ENCODE measurements around the gene PLAAT5. TPM values are rescaled to one million over a fixed set of nuclear protein-coding genes. Genes with fewer than 3 reads are reported as not detected.

PLAAT5 gene
- total and polyA plus RNA-seq, 2 of the 4 experiments (the other 2 are of a cell fraction) = not detected

DNA sequence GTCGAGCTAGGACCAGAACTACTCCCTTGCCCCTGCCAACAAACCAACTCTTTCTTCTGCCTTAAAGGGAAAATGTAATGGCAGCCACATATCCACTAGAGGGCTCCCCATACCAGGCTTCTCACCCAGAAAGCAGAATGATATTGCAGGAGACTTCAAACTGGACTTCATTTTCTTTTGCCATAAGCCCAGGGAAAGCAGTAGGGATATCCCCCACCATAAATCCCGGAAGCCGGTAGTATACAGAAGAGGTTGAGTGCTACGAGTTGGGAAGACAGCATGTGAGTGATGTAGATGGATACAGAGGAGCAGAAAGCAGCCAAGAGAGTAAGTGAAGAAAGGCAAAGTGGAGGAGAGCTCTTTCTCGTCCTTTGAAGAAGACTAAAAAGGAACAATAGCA, 12.1 kb downstream of the PLAAT5 start:
- ATAC-seq (ENCODE audit: low read depth) = peak; percentile 97
- H3K4ac ChIP-seq (ENCODE audit: low read depth, low read length) = no peak overlapping the region
- H3K9me3 ChIP-seq (ENCODE audit: control insufficient read depth, insufficient read depth, low read length) = no peaks in the 10 kb centered on the region
- H3K27me3 ChIP-seq (ENCODE audit: control insufficient read depth, insufficient read depth, low read length) = peaks cover 3% of the 10 kb centered on the region
- H3K4me2 ChIP-seq (ENCODE audit: low read depth, low read length) = no peak overlapping the region
- H3K9ac ChIP-seq (ENCODE audit: low read depth, low read length) = no peak overlapping the region
- peak; percentile 75 for DNase-seq
- no peak overlapping the region for H4K91ac ChIP-seq (ENCODE audit: insufficient read depth, low read depth, low read length)
- H2BK5ac ChIP-seq (ENCODE audit: low read depth, low read length, poor library complexity, severe bottlenecking) = no peak overlapping the region
- TF ChIP-seq, protein P1, sequence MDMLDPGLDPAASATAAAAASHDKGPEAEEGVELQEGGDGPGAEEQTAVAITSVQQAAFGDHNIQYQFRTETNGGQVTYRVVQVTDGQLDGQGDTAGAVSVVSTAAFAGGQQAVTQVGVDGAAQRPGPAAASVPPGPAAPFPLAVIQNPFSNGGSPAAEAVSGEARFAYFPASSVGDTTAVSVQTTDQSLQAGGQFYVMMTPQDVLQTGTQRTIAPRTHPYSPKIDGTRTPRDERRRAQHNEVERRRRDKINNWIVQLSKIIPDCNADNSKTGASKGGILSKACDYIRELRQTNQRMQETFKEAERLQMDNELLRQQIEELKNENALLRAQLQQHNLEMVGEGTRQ (IDR thresholded peaks at IDR 0.05; ENCODE audit: low read depth, low read length) = no peak
- TF ChIP-seq, protein P2, sequence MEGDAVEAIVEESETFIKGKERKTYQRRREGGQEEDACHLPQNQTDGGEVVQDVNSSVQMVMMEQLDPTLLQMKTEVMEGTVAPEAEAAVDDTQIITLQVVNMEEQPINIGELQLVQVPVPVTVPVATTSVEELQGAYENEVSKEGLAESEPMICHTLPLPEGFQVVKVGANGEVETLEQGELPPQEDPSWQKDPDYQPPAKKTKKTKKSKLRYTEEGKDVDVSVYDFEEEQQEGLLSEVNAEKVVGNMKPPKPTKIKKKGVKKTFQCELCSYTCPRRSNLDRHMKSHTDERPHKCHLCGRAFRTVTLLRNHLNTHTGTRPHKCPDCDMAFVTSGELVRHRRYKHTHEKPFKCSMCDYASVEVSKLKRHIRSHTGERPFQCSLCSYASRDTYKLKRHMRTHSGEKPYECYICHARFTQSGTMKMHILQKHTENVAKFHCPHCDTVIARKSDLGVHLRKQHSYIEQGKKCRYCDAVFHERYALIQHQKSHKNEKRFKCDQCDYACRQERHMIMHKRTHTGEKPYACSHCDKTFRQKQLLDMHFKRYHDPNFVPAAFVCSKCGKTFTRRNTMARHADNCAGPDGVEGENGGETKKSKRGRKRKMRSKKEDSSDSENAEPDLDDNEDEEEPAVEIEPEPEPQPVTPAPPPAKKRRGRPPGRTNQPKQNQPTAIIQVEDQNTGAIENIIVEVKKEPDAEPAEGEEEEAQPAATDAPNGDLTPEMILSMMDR (conservative IDR thresholded peaks at IDR 0.05; ENCODE audit: low read depth, low read length) = peak; percentile 95
- TF ChIP-seq, protein P3, sequence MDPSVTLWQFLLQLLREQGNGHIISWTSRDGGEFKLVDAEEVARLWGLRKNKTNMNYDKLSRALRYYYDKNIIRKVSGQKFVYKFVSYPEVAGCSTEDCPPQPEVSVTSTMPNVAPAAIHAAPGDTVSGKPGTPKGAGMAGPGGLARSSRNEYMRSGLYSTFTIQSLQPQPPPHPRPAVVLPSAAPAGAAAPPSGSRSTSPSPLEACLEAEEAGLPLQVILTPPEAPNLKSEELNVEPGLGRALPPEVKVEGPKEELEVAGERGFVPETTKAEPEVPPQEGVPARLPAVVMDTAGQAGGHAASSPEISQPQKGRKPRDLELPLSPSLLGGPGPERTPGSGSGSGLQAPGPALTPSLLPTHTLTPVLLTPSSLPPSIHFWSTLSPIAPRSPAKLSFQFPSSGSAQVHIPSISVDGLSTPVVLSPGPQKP (IDR thresholded peaks at IDR 0.05; ENCODE audit: borderline replicate concordance, low read depth, low read length) = no peak
- no peak for TF ChIP-seq FOS (IDR thresholded peaks at IDR 0.05; ENCODE audit: low read depth, low read length)
- TF ChIP-seq MAZ (IDR thresholded peaks at IDR 0.05; ENCODE audit: borderline replicate concordance, low read depth, low read length) = no peak
- peak; percentile 95 for TF ChIP-seq SMC3 (IDR thresholded peaks at IDR 0.05; ENCODE audit: low read depth, low read length)
- TF ChIP-seq MAFK (IDR thresholded peaks at IDR 0.05; ENCODE audit: low read depth, low read length) = no peak
- no peak for TF ChIP-seq NFE2L2 (IDR thresholded peaks at IDR 0.05; ENCODE audit: low read depth, low read length)
- no peak for TF ChIP-seq BHLHE40 (IDR thresholded peaks at IDR 0.05; ENCODE audit: low read depth, low read length)
- peak; percentile 98 for TF ChIP-seq RAD21 (IDR thresholded peaks at IDR 0.05; ENCODE audit: low read length)
- no peak for TF ChIP-seq CHD1 (IDR thresholded peaks at IDR 0.05; ENCODE audit: low read depth, low read length)
- TF ChIP-seq MXI1 (IDR thresholded peaks at IDR 0.05; ENCODE audit: borderline replicate concordance, low read depth, low read length) = no peak
- TF ChIP-seq CEBPB (IDR thresholded peaks at IDR 0.05; ENCODE audit: low read depth, low read length) = no peak
- TF ChIP-seq RCOR1 (IDR thresholded peaks at IDR 0.05; ENCODE audit: insufficient replicate concordance, low read length) = no peak
- TF ChIP-seq POLR2A (IDR thresholded peaks at IDR 0.05; ENCODE audit: low read depth, low read length) = peak; percentile 58; the same call in 1 of the 2 replicates
- TF ChIP-seq RFX5 (IDR thresholded peaks at IDR 0.05; ENCODE audit: low read depth, low read length) = no peak
- no peak overlapping the region for H2BK20ac ChIP-seq (ENCODE audit: low read depth, low read length)
- no peak overlapping the region for H3K56ac ChIP-seq (ENCODE audit: extremely low read depth, insufficient read depth, low read length)
- H3K4me1 ChIP-seq (ENCODE audit: control insufficient read depth, insufficient read depth, low read length) = no peaks in the 10 kb centered on the region
- CTCF ChIA-PET = interaction anchor here (0.6 to 2.2 kb wide), 8 partner anchors 8 to 259 kb away, joined by 3 to 15 read pairs (median 3); no protein-coding TSS in a partner anchor
- H4K5ac ChIP-seq (ENCODE audit: low read depth, low read length) = no peak overlapping the region
- no peak overlapping the region for H2BK15ac ChIP-seq (ENCODE audit: low read depth, low read length)
- WGBS, 2 experiments (ENCODE audit: extremely low coverage in 2 of 2, insufficient read length in 1 of 2) = 0% methylated on average over 1 of the region's 5 CpGs; no CpG with 5 or more reads in 1 of the 2 experiments
- dilution Hi-C loops (cut with HindIII; ENCODE audit: low sequenced_read_pairs, unreplicated experiment) (no loop called here), intact Hi-C loops (cut with micrococcal nuclease) (loop anchor here (1.0 to 5.0 kb wide), 3 partner anchors 157 to 333 kb away; partner anchors contain the start of gene SPINDOC), in situ Hi-C loops (cut with MboI; ENCODE audit: low sequenced_read_pairs) (loop anchor here (5.0 to 25.0 kb wide), 3 partner anchors 158 to 458 kb away; partner anchors contain the start of gene NAA40)
- BruUV-seq (replicated peaks) = no TSS peak
- POLR2A ChIA-PET (ENCODE audit: unreplicated experiment) = no interaction called here
- no peaks in the 10 kb centered on the region for H3K9me1 ChIP-seq (ENCODE audit: insufficient read depth, low read length)
- no peak overlapping the region for H2BK120ac ChIP-seq (ENCODE audit: low read depth, low read length)
- H2AK9ac ChIP-seq (replicated peaks; ENCODE audit: low read depth, low read length, poor library complexity) = peak overlapping the region; percentile 92
- no peak overlapping the region for H3K18ac ChIP-seq (ENCODE audit: low read depth, low read length)
- H4K8ac ChIP-seq (ENCODE audit: low read depth in 2 of 2, low read length in 2 of 2) = no peak overlapping the region; a peak in 1 of 4 replicates
- H3K27ac ChIP-seq (ENCODE audit: insufficient read depth, low read length) = no peak overlapping the region
- H3K23ac ChIP-seq (ENCODE audit: low read depth, low read length) = no peak overlapping the region
- H3K79me1 ChIP-seq (ENCODE audit: low read depth in 1 of 2, low read length in 2 of 2) = no peaks in the 10 kb centered on the region
- no peaks in the 10 kb centered on the region for H4K20me1 ChIP-seq (ENCODE audit: insufficient read depth, low read length)
- H3K4me3 ChIP-seq (ENCODE audit: insufficient read depth, low read depth, low read length) = no peak overlapping the region
- H3K14ac ChIP-seq (replicated peaks; ENCODE audit: low read depth, low read length) = no peak overlapping the region
- no peak overlapping the region for H2AK5ac ChIP-seq (ENCODE audit: low read depth, low read length)
- no peaks in the 10 kb centered on the region for H3K36me3 ChIP-seq (ENCODE audit: control insufficient read depth, insufficient read depth, low read length)
- peak overlapping the region; percentile 67 for H2AFZ ChIP-seq (replicated peaks; ENCODE audit: low read length, poor library complexity)
